GM18499 (cell line): ENCODE measurements around the gene ETV1.
"Not testable (repeated sequence)": the region's sequence is repeated elsewhere in the genome, so short reads cannot be mapped to it uniquely, and the experiment has no call there.

Experiments
- ATAC-seq: cut with Tn5 transposase; IDR thresholded peaks from one replicate; pipeline ENCODE4 v1.9.1; 2021; ENCODE audit warnings: moderate number of reproducible peaks; ENCODE audit not compliant: insufficient read depth, unreplicated experiment

ETV1 gene

GRCh38 chr7:13945670-13946069 lies 43.8 kb downstream of the ETV1 start:
- ATAC-seq, result no peak

GRCh38 chr7:13933536-13933935 lies 55.9 kb downstream of the ETV1 start:
- ATAC-seq, result no peak

GRCh38 chr7:13933091-13933490 lies 56.4 kb downstream of the ETV1 start:
- no peak for ATAC-seq

- no peak for ATAC-seq
These were observed 57.3 kb downstream of the ETV1 start for GRCh38 chr7:13932131-13932530.

- no peak for ATAC-seq
These were observed 68.4 kb downstream of the ETV1 start for GRCh38 chr7:13921062-13921461.

GRCh38 chr7:13920053-13920697 lies 69.3 kb downstream of the ETV1 start:
- ATAC-seq, result no peak

GRCh38 chr7:13918333-13918732 lies 71.1 kb downstream of the ETV1 start:
- ATAC-seq, result not testable (repeated sequence)

- not testable (repeated sequence) for ATAC-seq
These were observed 72.4 kb downstream of the ETV1 start for GRCh38 chr7:13917103-13917502.

GRCh38 chr7:13915891-13916290 lies 73.6 kb downstream of the ETV1 start:
- ATAC-seq, result no peak

- ATAC-seq, result no peak
These were observed 76.7 kb downstream of the ETV1 start for GRCh38 chr7:13912715-13913278.

- no peak for ATAC-seq
These were observed 77.6 kb downstream of the ETV1 start for GRCh38 chr7:13911909-13912308.

- no peak for ATAC-seq
These were observed 78.5 kb downstream of the ETV1 start for GRCh38 chr7:13910805-13911551.

- ATAC-seq, result no peak
These were observed 80.6 kb downstream of the ETV1 start for GRCh38 chr7:13908667-13909397.

GRCh38 chr7:13907831-13908230 lies 81.6 kb downstream of the ETV1 start:
- no peak for ATAC-seq

GRCh38 chr7:13904689-13905088 lies 84.8 kb downstream of the ETV1 start:
- ATAC-seq, result no peak

GRCh38 chr7:13904007-13904406 lies 85.5 kb downstream of the ETV1 start:
- no peak for ATAC-seq

GRCh38 chr7:13901577-13901976 lies 87.9 kb downstream of the ETV1 start:
- no peak for ATAC-seq

- ATAC-seq, result no peak
These were observed 90.4 kb downstream of the ETV1 start for GRCh38 chr7:13898957-13899670.

- ATAC-seq, result no peak
These were observed 91.6 kb downstream of the ETV1 start for GRCh38 chr7:13897819-13898218.

GRCh38 chr7:13894954-13895353 lies 94.5 kb downstream of the ETV1 start:
- no peak for ATAC-seq
